GM23338 (cell line): ENCODE measurements around the gene BEND5.

ENCODE experiments used
- CREB1 ChIP-seq: fragments of 250-450 bp; sonication (Bioruptor Pico); IDR thresholded peaks from 2 replicates; pipeline ENCODE4 v1.5.0; 2020; ENCODE audit warnings: low read depth, mild to moderate bottlenecking, moderate library complexity
- CTCF ChIP-seq, 2 experiments: fragments of 200-600 bp in 1 of 2; sonication (generic) in 1 of 2; conservative IDR thresholded peaks; 2 replicates each; pipeline versions ENCODE4 v1.5.1 to v1.6.1; 2016 to 2017; ENCODE audit warnings: antibody characterized with exemption in 2 of 2, low read depth in 2 of 2, mild to moderate bottlenecking in 2 of 2, moderate library complexity in 1 of 2
- EZH2 ChIP-seq: fragments of 200-600 bp; sonication (generic); IDR thresholded peaks from one replicate; pipeline ENCODE4 v1.8.0; 2017; ENCODE audit warnings: antibody characterized with exemption, mild to moderate bottlenecking, low read depth; ENCODE audit not compliant: unreplicated experiment
- EZH2phosphoT487 ChIP-seq: fragments of 200-600 bp; sonication (generic); IDR thresholded peaks from one replicate; pipeline ENCODE4 v1.8.1; 2018; ENCODE audit warnings: antibody characterized with exemption; ENCODE audit not compliant: unreplicated experiment
- POLR2AphosphoS5 ChIP-seq: IDR thresholded peaks from 2 replicates; pipeline ENCODE4 v1.6.1; 2016; ENCODE audit warnings: antibody characterized with exemption, low read depth
- TF ChIP-seq, protein P1 (sequence below): IDR thresholded peaks from one replicate; pipeline ENCODE4 v1.6.1; 2018; ENCODE audit warnings: antibody characterized with exemption; ENCODE audit not compliant: unreplicated experiment

DNA sequence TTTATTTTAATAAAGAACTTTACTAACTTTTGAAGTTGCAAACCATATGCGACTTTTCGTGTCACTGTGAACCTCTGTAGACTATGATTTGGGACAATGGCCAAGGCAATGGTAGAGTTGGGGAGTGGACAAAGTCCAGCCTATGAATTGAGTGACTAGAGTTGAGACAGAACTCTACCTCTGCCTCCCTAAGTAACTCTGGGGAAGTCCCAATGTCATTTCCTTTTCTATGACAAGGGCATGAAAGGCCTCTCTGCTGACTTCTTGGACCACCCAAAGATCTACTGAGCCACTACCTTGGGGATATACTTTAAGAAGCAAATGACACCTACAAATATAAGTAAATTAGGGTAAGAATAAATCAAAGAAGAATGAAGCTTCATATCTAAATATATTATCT lies 19.3 kb downstream of the BEND5 start:
- no peak for TF ChIP-seq POLR2AphosphoS5
- no peak for TF ChIP-seq CTCF (conservative IDR thresholded peaks at IDR 0.05; ENCODE audit: low read depth in 2 of 2)
- no peak for TF ChIP-seq EZH2
- TF ChIP-seq EZH2phosphoT487: no peak
- no peak for TF ChIP-seq CREB1 (CRISPR knock-in tag)
- TF ChIP-seq, protein P1, sequence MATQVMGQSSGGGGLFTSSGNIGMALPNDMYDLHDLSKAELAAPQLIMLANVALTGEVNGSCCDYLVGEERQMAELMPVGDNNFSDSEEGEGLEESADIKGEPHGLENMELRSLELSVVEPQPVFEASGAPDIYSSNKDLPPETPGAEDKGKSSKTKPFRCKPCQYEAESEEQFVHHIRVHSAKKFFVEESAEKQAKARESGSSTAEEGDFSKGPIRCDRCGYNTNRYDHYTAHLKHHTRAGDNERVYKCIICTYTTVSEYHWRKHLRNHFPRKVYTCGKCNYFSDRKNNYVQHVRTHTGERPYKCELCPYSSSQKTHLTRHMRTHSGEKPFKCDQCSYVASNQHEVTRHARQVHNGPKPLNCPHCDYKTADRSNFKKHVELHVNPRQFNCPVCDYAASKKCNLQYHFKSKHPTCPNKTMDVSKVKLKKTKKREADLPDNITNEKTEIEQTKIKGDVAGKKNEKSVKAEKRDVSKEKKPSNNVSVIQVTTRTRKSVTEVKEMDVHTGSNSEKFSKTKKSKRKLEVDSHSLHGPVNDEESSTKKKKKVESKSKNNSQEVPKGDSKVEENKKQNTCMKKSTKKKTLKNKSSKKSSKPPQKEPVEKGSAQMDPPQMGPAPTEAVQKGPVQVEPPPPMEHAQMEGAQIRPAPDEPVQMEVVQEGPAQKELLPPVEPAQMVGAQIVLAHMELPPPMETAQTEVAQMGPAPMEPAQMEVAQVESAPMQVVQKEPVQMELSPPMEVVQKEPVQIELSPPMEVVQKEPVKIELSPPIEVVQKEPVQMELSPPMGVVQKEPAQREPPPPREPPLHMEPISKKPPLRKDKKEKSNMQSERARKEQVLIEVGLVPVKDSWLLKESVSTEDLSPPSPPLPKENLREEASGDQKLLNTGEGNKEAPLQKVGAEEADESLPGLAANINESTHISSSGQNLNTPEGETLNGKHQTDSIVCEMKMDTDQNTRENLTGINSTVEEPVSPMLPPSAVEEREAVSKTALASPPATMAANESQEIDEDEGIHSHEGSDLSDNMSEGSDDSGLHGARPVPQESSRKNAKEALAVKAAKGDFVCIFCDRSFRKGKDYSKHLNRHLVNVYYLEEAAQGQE: no peak
